ENCODE results near the gene OSR1. TPM values are rescaled to one million over a fixed set of nuclear protein-coding genes. Genes with fewer than 3 reads are reported as not detected.

The OSR1 gene
- total RNA-seq, 4 donors from 2014 or later, result 1.4 to 15.7 (median 3.4) TPM

DNA sequence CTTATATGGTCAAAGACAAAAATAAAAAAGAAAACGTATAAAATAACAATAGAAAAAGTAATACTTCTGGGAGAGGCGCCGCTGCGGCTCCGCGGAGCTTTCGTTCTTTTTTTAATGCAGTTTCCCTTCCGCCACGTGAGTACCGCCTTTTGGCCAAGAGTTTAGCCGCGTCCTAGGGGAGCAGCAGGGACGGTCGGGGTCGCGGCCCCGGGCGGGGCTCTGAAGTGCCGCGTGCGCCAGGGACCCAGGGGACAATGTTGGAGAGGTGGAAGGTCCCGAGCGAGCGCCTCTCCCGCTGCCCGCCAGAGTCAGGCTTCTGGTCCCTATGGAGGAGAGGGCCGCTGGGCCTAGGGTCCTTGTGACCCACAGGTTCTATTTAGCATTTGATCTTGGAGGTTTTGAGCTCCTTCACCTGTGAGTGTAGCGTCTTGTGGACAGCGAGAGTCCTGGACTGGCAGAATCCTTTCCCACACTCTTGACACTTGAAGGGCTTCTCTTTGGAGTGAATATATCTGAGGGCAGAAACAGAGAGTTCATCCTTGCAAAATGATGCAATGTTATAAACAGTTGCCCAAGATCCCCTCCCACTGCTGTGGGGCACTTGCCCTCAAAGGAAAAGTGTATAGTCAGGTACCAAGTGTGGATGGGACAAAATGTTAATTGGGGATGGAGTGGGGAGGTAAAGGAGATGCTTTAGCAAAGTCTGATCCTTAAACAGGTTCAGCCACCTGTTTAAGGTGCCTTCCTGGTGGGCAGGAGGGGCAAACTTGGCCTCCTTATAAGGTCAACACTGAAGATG, 6.3 kb downstream of the OSR1 start:
- in situ Hi-C loops (cut with MboI; ENCODE audit: low pct_ligation_motif_present in 1 of 4, low pct_unique_long_range_greater_than_20kb in 1 of 4, low sequenced_read_pairs in 3 of 4) (loop anchor here (25.0 kb wide), 3 partner anchors 590 to 965 kb away; no protein-coding TSS in a partner anchor), intact Hi-C loops (cut with DNase I; ENCODE audit: low total_unique reads) (loop anchor here (10.0 kb wide), 2 partner anchors 357 to 1587 kb away; no protein-coding TSS in a partner anchor)
- no peak for DNase-seq
- TF ChIP-seq POLR2AphosphoS5 (IDR thresholded peaks at IDR 0.05) (no peak), EP300 (IDR thresholded peaks at IDR 0.05; ENCODE audit: low read depth) (no peak), POLR2A (IDR thresholded peaks at IDR 0.05) (no peak)
- TF ChIP-seq, protein P1, sequence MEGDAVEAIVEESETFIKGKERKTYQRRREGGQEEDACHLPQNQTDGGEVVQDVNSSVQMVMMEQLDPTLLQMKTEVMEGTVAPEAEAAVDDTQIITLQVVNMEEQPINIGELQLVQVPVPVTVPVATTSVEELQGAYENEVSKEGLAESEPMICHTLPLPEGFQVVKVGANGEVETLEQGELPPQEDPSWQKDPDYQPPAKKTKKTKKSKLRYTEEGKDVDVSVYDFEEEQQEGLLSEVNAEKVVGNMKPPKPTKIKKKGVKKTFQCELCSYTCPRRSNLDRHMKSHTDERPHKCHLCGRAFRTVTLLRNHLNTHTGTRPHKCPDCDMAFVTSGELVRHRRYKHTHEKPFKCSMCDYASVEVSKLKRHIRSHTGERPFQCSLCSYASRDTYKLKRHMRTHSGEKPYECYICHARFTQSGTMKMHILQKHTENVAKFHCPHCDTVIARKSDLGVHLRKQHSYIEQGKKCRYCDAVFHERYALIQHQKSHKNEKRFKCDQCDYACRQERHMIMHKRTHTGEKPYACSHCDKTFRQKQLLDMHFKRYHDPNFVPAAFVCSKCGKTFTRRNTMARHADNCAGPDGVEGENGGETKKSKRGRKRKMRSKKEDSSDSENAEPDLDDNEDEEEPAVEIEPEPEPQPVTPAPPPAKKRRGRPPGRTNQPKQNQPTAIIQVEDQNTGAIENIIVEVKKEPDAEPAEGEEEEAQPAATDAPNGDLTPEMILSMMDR (IDR thresholded peaks at IDR 0.05), result no peak
- Histone ChIP-seq H3K9me3 (no peaks in the 10 kb centered on the region), H3K27ac (peak overlapping the region in 1 of 4 donors; percentile 21), H3K4me1 (peaks cover 4 to 25% (median 8%) of the 10 kb centered on the region in 4 donors), H3K36me3 (no peaks in the 10 kb centered on the region), H3K27me3 (peaks cover 66% of the 10 kb centered on the region), H3K4me3 (peak overlapping the region in 1 of 4 donors; percentile 24)
- WGBS, 2 donors (ENCODE audit: low coverage in 1 of 2), result 72% methylated on average over 29 of the region's 29 CpGs; no CpG with 5 or more reads in 1 of the 2 donors

DNA sequence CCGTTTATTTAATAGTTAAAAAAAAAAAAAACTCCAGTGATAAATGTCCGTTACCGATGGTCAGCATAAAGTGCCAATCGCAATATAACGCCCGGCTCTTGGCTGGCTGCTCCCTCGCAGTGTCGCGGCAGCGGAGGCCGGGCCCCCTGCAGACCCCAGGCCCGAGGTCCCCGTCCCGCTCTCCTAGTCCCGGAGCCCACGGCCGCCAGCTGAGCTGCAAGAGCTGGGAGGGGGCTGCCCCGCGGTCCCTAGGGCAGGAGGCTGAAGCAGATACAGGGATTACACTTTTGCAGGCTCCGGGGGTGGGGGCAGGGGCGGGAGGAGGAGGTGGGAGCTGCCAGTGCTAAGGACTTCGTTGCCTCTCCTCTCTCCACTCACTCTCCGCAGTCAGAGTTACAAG, 6.9 kb downstream of the OSR1 start:
- Histone ChIP-seq H3K36me3 (no peaks in the 10 kb centered on the region), H3K4me3 (peak overlapping the region in 1 of 4 donors; percentile 24), H3K27me3 (peaks cover 60% of the 10 kb centered on the region), H3K4me1 (peaks cover 4 to 28% (median 8%) of the 10 kb centered on the region in 4 donors), H3K27ac (peak overlapping the region in 1 of 4 donors; percentile 26), H3K9me3 (no peaks in the 10 kb centered on the region)
- no peak for DNase-seq
- TF ChIP-seq POLR2AphosphoS5 (IDR thresholded peaks at IDR 0.05) (no peak), EP300 (IDR thresholded peaks at IDR 0.05; ENCODE audit: low read depth) (no peak), POLR2A (IDR thresholded peaks at IDR 0.05) (no peak)
- TF ChIP-seq, protein P1 (IDR thresholded peaks at IDR 0.05), result no peak
- 55 to 61% methylated on average over 10 to 23 of the region's 23 CpGs for WGBS, 2 donors (ENCODE audit: low coverage in 1 of 2)
- in situ Hi-C loops (cut with MboI; ENCODE audit: low pct_ligation_motif_present in 1 of 4, low pct_unique_long_range_greater_than_20kb in 1 of 4, low sequenced_read_pairs in 3 of 4), result loop anchor here (25.0 kb wide), 3 partner anchors 589 to 964 kb away; no protein-coding TSS in a partner anchor
- intact Hi-C loops (cut with DNase I; ENCODE audit: low total_unique reads), result loop anchor here (10.0 kb wide), 2 partner anchors 357 to 1587 kb away; no protein-coding TSS in a partner anchor

DNA sequence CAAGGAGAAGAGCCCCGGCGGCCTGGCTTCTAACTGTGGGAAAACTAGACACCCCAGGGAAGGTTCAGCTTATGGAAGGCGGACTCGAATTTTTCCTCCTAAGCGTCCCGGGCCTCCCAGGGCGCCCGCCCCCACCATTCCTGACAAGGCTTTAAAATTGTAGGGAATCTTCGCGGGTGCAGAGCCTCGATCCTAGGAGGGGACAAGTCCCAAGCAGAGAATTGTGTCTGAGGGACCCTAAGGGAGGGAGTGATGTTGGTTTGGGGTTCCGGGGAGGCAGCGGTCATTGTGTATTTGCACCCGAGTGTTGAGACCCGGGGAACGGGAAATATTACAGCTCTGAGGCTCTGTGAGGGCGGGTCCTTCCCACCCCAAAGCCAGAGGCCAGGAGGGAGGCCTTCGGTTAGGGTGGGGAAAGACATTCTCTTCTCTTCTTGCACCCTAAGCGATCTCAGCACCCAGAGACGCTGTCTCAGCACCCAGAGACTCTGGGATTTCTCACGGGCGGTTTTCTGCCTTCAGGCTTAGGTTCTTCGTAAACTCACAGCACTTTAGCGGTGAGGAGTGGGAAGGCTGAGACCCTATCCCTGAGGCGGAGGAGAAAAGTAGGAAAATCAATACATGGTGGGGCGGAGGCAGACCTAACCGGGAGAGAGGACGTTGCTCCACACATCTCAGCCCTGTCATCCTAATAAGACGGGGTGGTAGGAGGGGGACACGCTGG, 7.6 kb downstream of the OSR1 start:
- intact Hi-C loops (cut with DNase I; ENCODE audit: low total_unique reads) (loop anchor here (10.0 kb wide), 2 partner anchors 356 to 1586 kb away; no protein-coding TSS in a partner anchor), in situ Hi-C loops (cut with MboI; ENCODE audit: low pct_ligation_motif_present in 1 of 4, low pct_unique_long_range_greater_than_20kb in 1 of 4, low sequenced_read_pairs in 3 of 4) (loop anchor here (25.0 kb wide), 3 partner anchors 589 to 964 kb away; no protein-coding TSS in a partner anchor)
- peak overlapping the region in 3 of 4 donors; percentile 7 to 23 (median 21) for H3K4me3 ChIP-seq

More for the DNA sequence above, 7.6 kb downstream of the OSR1 start:
- H3K9me3 ChIP-seq, result no peaks in the 10 kb centered on the region
- no peaks in the 10 kb centered on the region for H3K36me3 ChIP-seq
- H3K27ac ChIP-seq, result peak overlapping the region; percentile 11 to 94 (median 32)
- no peak for DNase-seq
- TF ChIP-seq POLR2AphosphoS5 (IDR thresholded peaks at IDR 0.05) (no peak), POLR2A (IDR thresholded peaks at IDR 0.05) (no peak), EP300 (IDR thresholded peaks at IDR 0.05; ENCODE audit: low read depth) (no peak)
- TF ChIP-seq, protein P1 (IDR thresholded peaks at IDR 0.05), result no peak
- 43 to 49% methylated on average over 7 to 30 of the region's 30 CpGs for WGBS, 2 donors (ENCODE audit: low coverage in 1 of 2)
- peaks cover 54% of the 10 kb centered on the region for H3K27me3 ChIP-seq
- H3K4me1 ChIP-seq, result peaks cover 4 to 28% (median 8%) of the 10 kb centered on the region in 4 donors

Data from transverse colon (tissue), 4 donors.